ENCODE results near the gene DNAJC15.

The DNAJC15 gene

GRCh38 chr13:43156916-43157315 lies 133.5 kb downstream of the DNAJC15 start:
- Histone ChIP-seq H3K27me3 (ENCODE audit: control insufficient read depth in 1 of 2, insufficient read depth in 2 of 2, low read length in 2 of 2) (no peaks in the 10 kb centered on the region), H3K27ac (ENCODE audit: low read depth, low read length) (no peak overlapping the region), H3K36me3 (ENCODE audit: control insufficient read depth in 1 of 2, insufficient read depth in 2 of 2, low read length in 2 of 2) (no peaks in the 10 kb centered on the region)

GRCh38 chr13:43157796-43158195 lies 134.4 kb downstream of the DNAJC15 start:
- H3K9me3 ChIP-seq (ENCODE audit: control insufficient read depth in 1 of 2, low read length in 2 of 2): no peaks in the 10 kb centered on the region
- no peak overlapping the region for H3K9ac ChIP-seq (ENCODE audit: low read depth in 1 of 2, low read length in 2 of 2)
- H3K4me3 ChIP-seq (ENCODE audit: low read depth in 1 of 2, low read length in 2 of 2): no peak overlapping the region
- H3K27me3 ChIP-seq (ENCODE audit: control insufficient read depth in 1 of 2, insufficient read depth in 2 of 2, low read length in 2 of 2): no peaks in the 10 kb centered on the region
- H3K27ac ChIP-seq (ENCODE audit: low read depth, low read length): no peak overlapping the region
- no peaks in the 10 kb centered on the region for H3K4me1 ChIP-seq (ENCODE audit: control insufficient read depth in 1 of 2, insufficient read depth in 2 of 2, low read length in 2 of 2)
- no peaks in the 10 kb centered on the region for H3K36me3 ChIP-seq (ENCODE audit: control insufficient read depth in 1 of 2, insufficient read depth in 2 of 2, low read length in 2 of 2)

More at GRCh38 chr13:43156916-43157315, 133.5 kb downstream of the DNAJC15 start:
- H3K4me3 ChIP-seq (ENCODE audit: low read depth in 1 of 2, low read length in 2 of 2): no peak overlapping the region
- H3K9me3 ChIP-seq (ENCODE audit: control insufficient read depth in 1 of 2, low read length in 2 of 2): no peaks in the 10 kb centered on the region
- no peaks in the 10 kb centered on the region for H3K4me1 ChIP-seq (ENCODE audit: control insufficient read depth in 1 of 2, insufficient read depth in 2 of 2, low read length in 2 of 2)
- H3K9ac ChIP-seq (ENCODE audit: low read depth in 1 of 2, low read length in 2 of 2): no peak overlapping the region

GRCh38 chr13:43158516-43158915 lies 135.1 kb downstream of the DNAJC15 start:
- H3K4me1 ChIP-seq (ENCODE audit: control insufficient read depth in 1 of 2, insufficient read depth in 2 of 2, low read length in 2 of 2): no peaks in the 10 kb centered on the region
- no peaks in the 10 kb centered on the region for H3K9me3 ChIP-seq (ENCODE audit: control insufficient read depth in 1 of 2, low read length in 2 of 2)
- no peaks in the 10 kb centered on the region for H3K36me3 ChIP-seq (ENCODE audit: control insufficient read depth in 1 of 2, insufficient read depth in 2 of 2, low read length in 2 of 2)
- H3K27ac ChIP-seq (ENCODE audit: low read depth, low read length): no peak overlapping the region
- no peak overlapping the region for H3K9ac ChIP-seq (ENCODE audit: low read depth in 1 of 2, low read length in 2 of 2)
- no peaks in the 10 kb centered on the region for H3K27me3 ChIP-seq (ENCODE audit: control insufficient read depth in 1 of 2, insufficient read depth in 2 of 2, low read length in 2 of 2)
- H3K4me3 ChIP-seq (ENCODE audit: low read depth in 1 of 2, low read length in 2 of 2): no peak overlapping the region

- Histone ChIP-seq H3K4me1 (ENCODE audit: control insufficient read depth in 1 of 2, insufficient read depth in 2 of 2, low read length in 2 of 2) (no peaks in the 10 kb centered on the region), H3K9ac (ENCODE audit: low read depth in 1 of 2, low read length in 2 of 2) (no peak overlapping the region), H3K9me3 (ENCODE audit: control insufficient read depth in 1 of 2, low read length in 2 of 2) (no peaks in the 10 kb centered on the region), H3K36me3 (ENCODE audit: control insufficient read depth in 1 of 2, insufficient read depth in 2 of 2, low read length in 2 of 2) (no peaks in the 10 kb centered on the region), H3K27me3 (ENCODE audit: control insufficient read depth in 1 of 2, insufficient read depth in 2 of 2, low read length in 2 of 2) (no peaks in the 10 kb centered on the region), H3K27ac (ENCODE audit: low read depth, low read length) (no peak overlapping the region), H3K4me3 (ENCODE audit: low read depth in 1 of 2, low read length in 2 of 2) (no peak overlapping the region)
These were observed 135.7 kb downstream of the DNAJC15 start for GRCh38 chr13:43159026-43159461.

Data from duodenal mucosa (tissue), 2 donors.